Fibroblast of gingiva (primary cell): ENCODE results near the gene PLA2G4E.

ENCODE experiments used
- DNase-seq: peaks from one replicate; pipeline ENCODE4 v3.0.0-alpha.2; 2011; ENCODE audit warnings: low read depth

PLA2G4E gene

DNA sequence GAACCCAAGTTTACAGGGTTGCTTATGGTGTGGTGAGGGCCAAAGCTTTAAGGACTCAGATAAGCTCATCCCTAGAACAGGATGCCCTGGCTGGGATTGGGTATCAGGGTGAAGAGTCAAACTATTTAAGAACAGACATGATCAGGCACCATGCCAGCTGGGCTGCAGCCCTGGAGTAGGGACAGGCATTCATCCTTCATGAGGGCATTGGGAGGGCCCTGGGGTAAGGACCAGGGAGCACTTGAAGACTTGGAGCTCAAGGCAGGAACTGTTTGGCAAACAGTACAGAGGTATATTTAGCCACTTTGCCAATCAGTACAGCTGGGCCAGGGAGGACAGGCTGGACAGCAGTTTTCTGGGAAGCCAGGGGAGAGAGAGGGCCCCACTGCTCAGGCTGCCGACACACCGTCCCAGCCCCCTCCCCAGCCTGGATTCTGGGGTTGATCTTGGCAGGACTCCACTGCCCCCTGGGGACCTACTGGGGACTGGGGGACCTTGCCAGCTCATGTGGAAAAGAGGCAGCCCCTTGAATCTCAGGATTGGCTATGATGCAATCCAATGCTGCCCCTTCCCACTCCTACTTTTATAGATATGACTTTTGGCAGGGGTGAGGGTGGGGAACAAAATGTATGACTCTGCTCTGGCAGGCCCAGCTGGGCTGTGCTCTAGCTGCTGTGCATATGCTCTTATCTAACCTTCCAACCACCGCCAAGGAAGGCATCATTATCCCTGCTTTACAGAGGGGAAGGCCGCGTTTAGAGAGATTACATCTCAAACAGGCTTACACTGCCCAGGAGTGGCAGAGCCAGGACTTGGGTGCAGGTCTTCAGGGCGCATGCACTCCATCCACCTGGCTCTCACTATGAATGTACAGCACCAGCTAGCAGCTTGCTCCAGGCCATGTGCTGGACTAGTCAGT, 2.3 kb downstream of the PLA2G4E start:
- DNase-seq, result no peak

GRCh38 chr15:42016971-42017370, 3.9 kb downstream of the PLA2G4E start:
- DNase-seq, result no peak

DNA sequence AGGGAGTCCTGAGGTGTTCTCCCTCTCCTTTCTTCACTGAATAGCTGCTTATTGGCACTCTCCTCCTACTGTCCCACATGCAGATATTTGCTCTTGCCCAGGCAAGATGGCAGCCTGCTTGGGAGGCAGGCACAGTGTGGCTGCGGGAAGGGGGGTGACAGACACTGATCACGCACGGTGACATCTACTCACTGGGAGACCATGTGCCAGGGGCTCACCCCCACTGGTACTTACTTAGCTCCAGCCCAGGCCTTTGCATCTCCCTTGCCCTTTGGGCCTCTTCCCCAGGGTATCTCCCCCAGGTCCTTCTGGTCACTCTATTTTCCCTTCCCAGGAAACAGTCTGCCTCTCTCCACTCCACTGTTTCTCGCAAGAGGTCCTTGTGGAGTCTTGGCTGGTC, 6.4 kb downstream of the PLA2G4E start:
- DNase-seq, result no peak

- DNase-seq, result no peak
Measured at GRCh38 chr15:42012928-42013482, 7.8 kb downstream of the PLA2G4E start.

GRCh38 chr15:42012241-42012640, 8.6 kb downstream of the PLA2G4E start:
- no peak for DNase-seq

GRCh38 chr15:42011074-42011473, 9.8 kb downstream of the PLA2G4E start:
- no peak for DNase-seq

DNA sequence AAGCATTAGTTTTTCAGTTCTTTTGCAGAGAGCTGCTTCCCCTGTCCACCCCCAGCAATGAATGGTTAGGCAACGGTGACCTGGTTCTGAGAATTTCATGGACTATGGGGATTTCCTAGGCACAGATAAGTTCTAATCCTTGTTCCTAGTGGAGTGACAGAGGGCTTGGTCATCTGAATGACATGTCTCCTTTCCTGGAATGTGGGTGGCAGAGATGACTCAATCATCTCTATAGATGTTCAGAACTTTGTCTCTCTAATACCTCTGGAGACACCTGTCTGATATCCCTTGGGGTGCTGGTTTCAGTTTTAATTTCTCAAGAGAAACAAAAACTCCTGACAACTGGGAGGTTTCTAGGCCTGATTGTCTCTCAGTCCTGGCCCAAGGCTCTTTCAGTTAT, 10.4 kb downstream of the PLA2G4E start:
- DNase-seq, result no peak

- no peak for DNase-seq
Measured at GRCh38 chr15:42009474-42009873, 11.4 kb downstream of the PLA2G4E start.

GRCh38 chr15:42009022-42009421, 11.8 kb downstream of the PLA2G4E start:
- DNase-seq, result no peak

- no peak for DNase-seq
Measured at GRCh38 chr15:42007386-42007785, 13.5 kb downstream of the PLA2G4E start.

GRCh38 chr15:42002333-42002732, 18.5 kb downstream of the PLA2G4E start:
- no peak for DNase-seq

DNA sequence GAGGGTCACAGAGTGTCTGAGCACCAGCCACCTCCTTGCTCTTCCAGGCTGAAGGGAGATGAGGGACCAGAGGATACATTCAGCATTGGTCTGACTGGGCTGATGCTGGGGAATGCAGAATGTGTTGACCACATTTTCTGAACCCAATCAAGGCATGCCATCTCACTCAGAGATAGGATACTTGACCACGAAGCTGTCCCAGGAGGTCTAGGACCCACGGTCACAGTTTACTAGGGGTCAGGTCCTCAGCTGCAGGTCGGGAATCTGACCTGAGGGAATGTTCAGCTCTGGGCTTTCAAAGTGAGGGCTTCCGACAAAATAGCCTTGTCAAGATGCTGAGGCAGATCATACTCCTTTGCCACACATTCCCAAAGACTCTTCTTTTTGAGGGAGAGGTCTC, 19.6 kb downstream of the PLA2G4E start:
- DNase-seq, result no peak

- DNase-seq, result no peak
Measured at GRCh38 chr15:41999290-42000285, 21.3 kb downstream of the PLA2G4E start.

- no peak for DNase-seq
Measured at GRCh38 chr15:41997845-41998244, 23.0 kb downstream of the PLA2G4E start.

DNA sequence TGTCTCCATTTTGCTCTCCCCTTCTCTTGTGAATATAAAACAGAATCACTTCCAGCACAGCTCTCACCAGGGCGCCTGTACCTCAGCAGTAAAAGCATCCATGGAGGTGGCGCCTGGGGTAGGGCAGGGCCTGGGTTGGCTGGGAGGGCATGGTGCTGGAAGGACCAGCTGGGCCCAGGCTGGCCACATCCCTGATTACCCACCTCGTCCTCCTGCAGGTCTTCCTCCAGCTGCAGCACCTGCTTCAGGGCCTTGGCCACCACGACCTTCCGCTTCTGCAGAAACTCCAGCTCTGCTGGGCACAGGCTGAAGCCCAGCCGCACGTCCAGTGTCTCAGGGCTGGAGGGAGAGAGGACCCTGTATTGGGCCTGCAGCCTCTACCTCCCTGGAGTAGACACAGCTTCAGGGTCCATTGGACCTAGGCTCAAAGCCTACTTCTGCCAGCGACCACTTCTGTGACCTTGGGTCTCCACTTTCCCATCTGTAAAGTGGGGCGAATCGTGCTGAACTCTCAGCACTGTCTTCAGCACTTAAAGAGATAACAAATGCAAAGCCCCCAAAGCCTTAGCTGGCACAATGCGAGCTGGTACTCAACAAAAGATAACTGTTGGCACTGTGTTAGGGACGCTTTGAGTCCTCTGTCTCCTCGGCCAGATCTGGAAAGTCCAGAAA, 23.8 kb downstream of the PLA2G4E start:
- no peak for DNase-seq

- DNase-seq, result no peak
Measured at GRCh38 chr15:41996376-41996775, 24.5 kb downstream of the PLA2G4E start.

DNA sequence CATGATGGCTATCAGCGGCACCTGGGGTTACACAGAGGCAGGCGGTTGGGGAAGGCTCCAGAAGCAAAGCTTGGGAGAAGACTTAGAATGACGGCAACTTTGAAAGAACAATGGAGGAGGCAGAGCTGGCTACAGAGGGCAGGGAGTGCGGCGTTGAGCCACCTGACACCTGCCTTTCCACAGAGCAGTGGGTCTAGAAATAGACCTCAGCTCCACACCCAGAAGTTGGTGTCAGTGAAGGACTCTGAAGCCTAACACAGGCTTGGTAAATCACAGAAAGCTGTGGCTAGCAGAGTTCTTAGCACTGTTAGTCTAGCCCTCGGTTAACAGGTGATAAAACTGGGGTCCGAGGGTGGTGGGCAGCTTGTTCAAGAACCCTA, 25.4 kb downstream of the PLA2G4E start:
- DNase-seq, result no peak

DNA sequence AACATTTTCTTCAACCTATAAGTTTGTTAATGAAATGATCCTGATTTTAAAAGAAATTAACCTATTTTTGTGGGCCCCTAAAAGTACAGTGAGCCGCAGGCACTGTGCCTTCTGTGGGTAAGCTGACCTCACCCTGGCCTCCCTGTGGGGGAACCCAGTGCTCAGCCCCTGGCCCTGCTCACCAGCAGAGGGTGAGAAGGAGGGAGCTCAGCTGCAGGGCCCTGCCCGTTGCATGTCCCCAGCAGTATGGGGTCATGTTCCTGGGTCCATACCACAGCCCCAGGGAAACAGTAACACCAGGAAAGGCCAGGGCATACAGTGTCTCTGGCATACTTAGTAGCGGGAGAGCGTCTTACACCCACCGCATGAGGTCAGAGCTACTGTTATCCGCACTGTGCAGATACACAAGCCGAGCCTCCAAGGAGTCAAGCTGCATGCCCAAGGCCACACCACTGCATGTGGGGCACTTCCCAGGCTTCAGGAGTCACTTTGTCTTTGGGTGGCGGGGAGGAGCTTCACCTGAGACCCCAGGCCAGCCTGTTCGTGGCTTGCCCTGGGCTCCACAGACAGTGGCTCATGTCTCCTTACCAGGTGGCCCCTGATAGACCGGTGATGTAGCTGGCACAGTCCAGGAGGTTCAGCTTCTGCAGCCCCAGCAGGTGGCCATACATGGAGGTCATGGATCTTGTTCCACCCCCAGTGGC, 25.9 kb downstream of the PLA2G4E start:
- DNase-seq, result no peak

DNA sequence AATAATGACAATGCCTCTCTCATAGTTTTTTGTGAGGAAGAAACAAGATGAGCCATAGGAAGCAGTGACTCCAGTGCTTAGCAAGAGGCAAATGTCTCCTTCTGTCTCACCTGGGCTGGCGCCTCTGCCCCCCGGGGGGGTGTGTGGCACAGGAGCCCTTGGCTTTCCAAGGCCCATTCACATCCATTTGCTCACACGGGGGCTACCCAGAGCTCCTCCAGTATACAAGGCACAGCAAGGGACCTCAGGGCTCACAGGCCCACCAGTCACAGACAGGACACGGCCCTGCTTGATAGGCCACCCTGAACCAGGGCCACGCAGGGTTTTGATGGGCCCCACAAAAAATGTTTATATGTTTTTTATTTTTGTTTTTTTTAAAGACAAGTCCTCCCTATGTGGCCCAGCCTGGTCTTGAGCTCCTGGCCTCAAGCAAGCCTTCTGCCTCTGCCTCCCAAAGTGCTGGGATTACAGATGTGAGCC, 26.6 kb downstream of the PLA2G4E start:
- DNase-seq, result no peak

GRCh38 chr15:41993472-41994170, 27.2 kb downstream of the PLA2G4E start:
- no peak for DNase-seq

DNA sequence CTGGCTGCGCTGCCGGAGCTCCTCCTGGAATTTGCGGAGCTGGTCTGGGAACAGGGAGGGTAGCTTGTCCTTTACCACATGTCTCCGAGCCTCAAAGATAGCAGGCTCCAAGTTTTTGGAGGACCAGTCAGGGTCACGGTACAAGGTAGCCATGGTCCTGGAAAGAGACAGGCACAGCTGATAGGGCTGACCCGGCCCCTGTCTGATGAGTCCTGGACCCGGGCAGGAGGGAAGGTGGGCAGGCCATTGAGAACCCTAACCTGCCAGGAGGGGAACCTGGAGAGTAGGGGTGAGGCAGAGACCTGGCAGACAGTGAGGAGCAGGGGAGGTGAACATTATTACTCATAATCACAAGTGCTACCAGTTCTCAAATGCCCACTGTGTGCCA, 28.0 kb downstream of the PLA2G4E start:
- no peak for DNase-seq
